ENCODE results near the gene COPS7A. TPM values are rescaled to one million over a fixed set of nuclear protein-coding genes. Genes with fewer than 3 reads are reported as not detected.
A peak's percentile ranks its signal among the peaks of the same experiment; 100 is the strongest.

COPS7A gene
- total and polyA plus RNA-seq, 9 of the 15 experiments (the other 6 are each of a cell fraction or from before 2014, with no cell fraction given), result 12.7 to 36.0 (median 24.3) TPM

GRCh38 chr12:6768990-6769389, 45.1 kb downstream of the COPS7A start:
- Histone ChIP-seq H3K27ac (ENCODE audit: extremely low read depth, low read depth, low read length) (peak overlapping the region; percentile 89; the same call in 2 of the 3 replicates), H4K20me1 (replicated peaks; ENCODE audit: control insufficient read depth, insufficient read depth, low read length) (no peaks in the 10 kb centered on the region), H3K4me1 (replicated peaks in 1 of 2; ENCODE audit: control insufficient read depth in 2 of 2, insufficient read depth in 2 of 2, low read length in 2 of 2) (peaks cover 18 to 44% of the 10 kb centered on the region in 2 experiments; a peak in 4 of 5 replicates), H3K9ac (ENCODE audit: insufficient read depth in 1 of 2, low read depth in 2 of 2, low read length in 2 of 2) (peak overlapping the region in 1 of 2 experiments; percentile 94; a peak in 1 of 4 replicates), H3K27me3 (ENCODE audit: control insufficient read depth in 2 of 2, insufficient read depth in 2 of 2, low read length in 2 of 2) (no peaks in the 10 kb centered on the region; a peak in 1 of 5 replicates), H3K79me2 (ENCODE audit: control insufficient read depth, insufficient read depth, low read length) (peaks cover 27% of the 10 kb centered on the region), H3K9me1 (ENCODE audit: control insufficient read depth, insufficient read depth, low read length) (no peaks in the 10 kb centered on the region), H3K4me3 (peak overlapping the region; percentile 80; the same call in 1 of the 2 replicates), H2AFZ (ENCODE audit: low read depth, low read length) (no peak overlapping the region), H3K36me3 (ENCODE audit: control insufficient read depth, insufficient read depth, low read length) (peaks cover 32% of the 10 kb centered on the region; the same call in 2 of the 3 replicates), H3K9me3 (replicated peaks; ENCODE audit: control insufficient read depth, insufficient read depth, low read depth, low read length) (no peaks in the 10 kb centered on the region), H3K4me2 (ENCODE audit: insufficient read depth, low read length) (peak overlapping the region; percentile 98)
- intact Hi-C loops (cut with micrococcal nuclease) (loop anchor here (1.0 kb wide), 1 partner anchor 16 kb away; the partner anchor contains the start of gene MLF2), in situ Hi-C loops (cut with MboI) (no loop called here)
- FAIRE-seq (peak; percentile 55), DNase-seq (ENCODE audit: extremely low read depth in 1 of 4, low spot score in 3 of 4) (peak in 2 of 4 experiments; percentile 36 to 57), ATAC-seq (0 out of 3 replicates have a peak, but pooled peaks have one; percentile 8)
- CTCF ChIA-PET (ENCODE audit: low intra/inter-chr PET ratio), result no interaction called here
- TF ChIP-seq PRDM10 (IDR thresholded peaks at IDR 0.05; ENCODE audit: partially characterized antibody) (peak; percentile 48), TARDBP (IDR thresholded peaks at IDR 0.05) (no peak), ZC3H8 (IDR thresholded peaks at IDR 0.05) (no peak)
- 100% methylated on average over 1 of the region's 6 CpGs for WGBS (ENCODE audit: insufficient coverage, low coverage, missing lambda C conversion rate)
- BruUV-seq (replicated peaks), result no TSS peak
- POLR2A ChIA-PET, result interaction anchor here (0.6 to 1.0 kb wide), 4 partner anchors 14 to 276 kb away, joined by 3 to 4 read pairs (median 4); partner anchors contain the start of gene MRPL51

Measured in K562 (cell line).